Epithelial cell of proximal tubule (primary cell): ENCODE results near the gene GPATCH2L. TPM values are rescaled to one million over a fixed set of nuclear protein-coding genes. Genes with fewer than 3 reads are reported as not detected.

ENCODE experiments used
- DNase-seq: peaks from one replicate; pipeline ENCODE4 v3.0.0-alpha.2; 2011; ENCODE audit warnings: low read depth
- H3K4me3 ChIP-seq: 2 replicates; pipeline ENCODE4 v1.5.1; 2011; ENCODE audit warnings: low read depth, mild to moderate bottlenecking, low read length
- CTCF ChIP-seq: conservative IDR thresholded peaks from 2 replicates; pipeline ENCODE4 v1.5.1; 2012; ENCODE audit warnings: low read depth, mild to moderate bottlenecking, low read length
- total RNA-seq: library from RNA; depleted of rRNA; stranded (reverse); fragments of >200 nt; gene quantifications from 2 replicates; pipeline ENCODE4 v1.2.3, GENCODE V29; 2015

GPATCH2L gene
- total RNA-seq, 1 donor from 2014 or later: 44.2 TPM

DNA sequence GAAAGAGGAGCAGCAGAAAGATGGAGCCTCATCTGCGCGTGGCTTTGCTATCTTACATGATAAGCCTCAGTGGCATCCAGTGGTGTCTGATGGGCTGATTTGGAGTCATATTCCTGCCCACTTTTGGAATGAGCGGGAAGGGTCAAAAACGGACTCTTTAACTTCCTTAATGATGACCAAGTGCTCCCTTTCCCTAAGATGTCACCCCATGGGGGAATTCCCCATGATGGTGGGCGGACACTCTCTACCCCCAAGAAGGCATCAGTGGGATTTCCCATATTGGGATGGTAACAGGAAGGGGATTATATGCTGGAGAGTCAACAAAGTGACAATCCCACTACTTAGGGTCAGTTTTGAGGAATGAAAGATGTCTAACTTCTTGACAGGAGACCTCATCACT is 110.9 kb downstream of the GPATCH2L start:
- TF ChIP-seq CTCF: no peak
- DNase-seq: no peak
- no peak overlapping the region for H3K4me3 ChIP-seq

Other genes with a start within 250 kb of the GPATCH2L start
- 0.36 and 1.3 TPM in 2 replicates for gene TGFB3, start 169.9 kb upstream of the GPATCH2L start, total RNA-seq
- gene IFT43, start 166.2 kb upstream of the GPATCH2L start, total RNA-seq: 28.3 and 28.6 TPM in 2 replicates
- gene ESRRB, start 224.2 kb downstream of the GPATCH2L start, total RNA-seq: 0.17 TPM in 1 of 2 replicates, not detected in the other